Keratinocyte (primary cell): ENCODE measurements around the gene SLC6A9. TPM values are rescaled to one million over a fixed set of nuclear protein-coding genes. Genes with fewer than 3 reads are reported as not detected.

Source experiments
- DNase-seq: peaks from one replicate; pipeline ENCODE4 v3.0.0-alpha.2; 2011; ENCODE audit warnings: low read depth, missing footprints, low spot score
- FAIRE-seq: peaks from 2 replicates; lab custom pipeline; 2011; peaks lifted over from hg19 to GRCh38; lab: Jason Lieb, UNC
- H2AFZ ChIP-seq: 2 replicates; pipeline ENCODE4 v1.6.0; 2012; ENCODE audit warnings: low read length, control low read depth, inconsistent platforms; ENCODE audit not compliant: control insufficient read depth
- H3K27ac ChIP-seq: 2 replicates; pipeline ENCODE4 v1.5.1; 2011; ENCODE audit warnings: low read length; ENCODE audit not compliant: control insufficient read depth, insufficient read depth
- H3K27me3 ChIP-seq: 3 replicates; pipeline ENCODE4 v1.6.0; 2011; ENCODE audit warnings: low read length; ENCODE audit not compliant: control insufficient read depth, insufficient read depth; ENCODE audit errors: extremely low read depth
- H3K36me3 ChIP-seq, 2 experiments: 2 replicates in 1 of 2; 3 replicates in 1 of 2; pipeline ENCODE4 v1.5.1; 2011; ENCODE audit warnings: low read length in 2 of 2, mild to moderate bottlenecking in 1 of 2; ENCODE audit not compliant: control insufficient read depth in 2 of 2, insufficient read depth in 2 of 2; ENCODE audit errors: extremely low read depth in 1 of 2
- H3K4me1 ChIP-seq: 3 replicates; pipeline ENCODE4 v1.5.1; 2011; ENCODE audit warnings: low read length; ENCODE audit not compliant: control insufficient read depth, insufficient read depth; ENCODE audit errors: extremely low read depth
- H3K4me2 ChIP-seq: 3 replicates; pipeline ENCODE4 v1.6.0; 2011; ENCODE audit warnings: low read depth, low read length; ENCODE audit not compliant: control insufficient read depth, insufficient read depth; ENCODE audit errors: extremely low read depth
- H3K4me3 ChIP-seq, 3 experiments: fragments of 200-600 bp in 1 of 3; sonication (generic) in 1 of 3; 2 replicates in 2 of 3; 3 replicates in 1 of 3; pipeline ENCODE4 v1.5.1; 2011 to 2016; ENCODE audit warnings: low read length in 3 of 3, mild to moderate bottlenecking in 3 of 3, control low read depth in 2 of 3, inconsistent platforms in 1 of 3, low read depth in 1 of 3, mixed read lengths in 1 of 3, mixed run types in 1 of 3, moderate library complexity in 1 of 3; ENCODE audit not compliant: control insufficient read depth in 2 of 3, insufficient read depth in 2 of 3; ENCODE audit errors: extremely low read depth in 1 of 3
- H3K79me2 ChIP-seq: 2 replicates; pipeline ENCODE4 v1.6.0; 2012; ENCODE audit warnings: low read length; ENCODE audit not compliant: control insufficient read depth, insufficient read depth
- H3K9ac ChIP-seq: 3 replicates; pipeline ENCODE4 v1.6.0; 2011; ENCODE audit warnings: low read length; ENCODE audit not compliant: control insufficient read depth, insufficient read depth; ENCODE audit errors: extremely low read depth
- H3K9me1 ChIP-seq: 3 replicates; pipeline ENCODE4 v1.6.0; 2011; ENCODE audit warnings: low read length; ENCODE audit not compliant: control insufficient read depth, insufficient read depth; ENCODE audit errors: extremely low read depth
- H3K9me3 ChIP-seq: 2 replicates; pipeline ENCODE4 v1.5.1; 2012; ENCODE audit warnings: low read depth, low read length; ENCODE audit not compliant: control insufficient read depth
- H4K20me1 ChIP-seq: 3 replicates; pipeline ENCODE4 v1.6.0; 2011; ENCODE audit warnings: low read length; ENCODE audit not compliant: control insufficient read depth, insufficient read depth; ENCODE audit errors: extremely low read depth
- EZH2 ChIP-seq: IDR thresholded peaks from one replicate; pipeline ENCODE4 v1.6.1; 2012; ENCODE audit warnings: inconsistent platforms, mild to moderate bottlenecking, low read length, moderate library complexity
- dilution Hi-C: fragments of 300-500 bp; cut with MboI; formaldehyde crosslinking; loops from one replicate; pipeline ENCODE4 v1.7.0; 2020; ENCODE audit warnings: low sequenced_read_pairs; ENCODE audit not compliant: extremely low pct_ligation_motif_present
- polyA plus RNA-seq, 5 experiments: library from polyadenylated mRNA; depleted of rRNA in 3 of 5; stranded (reverse) in 3 of 5; stranded (forward) in 1 of 5; unstranded in 1 of 5; fragments of >200 nt; gene quantifications; 1 replicate in 1 of 5; 2 replicates in 3 of 5; 3 replicates in 1 of 5; pipeline versions ENCODE4 v1.2.1 to v1.2.3, GENCODE V29; 2011 to 2012; ENCODE audit warnings: missing spikeins in 2 of 5, low read depth in 1 of 5, low replicate concordance in 1 of 5
- TF ChIP-seq, protein P1 (sequence below), 3 experiments: IDR thresholded peaks in 1 of 3; conservative IDR thresholded peaks in 1 of 3; optimal IDR thresholded peaks in 1 of 3; 2 replicates in 2 of 3; 3 replicates in 1 of 3; pipeline versions ENCODE3 to v1.5.1; 2011; ENCODE audit warnings: low read length in 3 of 3, mild to moderate bottlenecking in 3 of 3, moderate library complexity in 2 of 3, control low read depth in 1 of 3, inconsistent platforms in 1 of 3; ENCODE audit not compliant: insufficient read depth in 2 of 3; ENCODE audit errors: extremely low read depth in 1 of 3

Gene SLC6A9
- polyA plus RNA-seq, 1 donor (not counting 4 experiments of a cell fraction or from before 2014, with no cell fraction given) = 5.3 TPM

DNA sequence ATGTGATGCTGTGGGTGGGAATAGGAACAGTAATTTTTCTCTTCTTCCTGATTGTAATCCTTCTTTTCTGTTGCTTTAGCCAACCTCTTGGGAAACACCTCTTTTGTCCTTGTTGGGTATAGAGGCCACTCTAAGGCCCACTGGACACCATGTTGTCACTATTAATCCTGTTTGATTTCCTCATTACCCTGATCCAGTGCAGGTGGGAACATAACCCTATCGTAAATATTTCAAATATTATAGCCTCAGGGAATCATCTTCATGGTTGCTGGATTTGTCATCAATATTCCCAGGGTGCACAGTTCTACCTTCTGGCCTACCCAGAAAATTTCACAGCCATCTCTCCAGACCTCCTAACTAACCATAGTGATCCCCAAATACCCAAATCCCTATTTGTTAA lies 27.9 kb upstream of the SLC6A9 start:
- DNase-seq = no peak
- Histone ChIP-seq H3K4me1 (peaks cover 14% of the 10 kb centered on the region), H3K27ac (no peak overlapping the region)

DNA sequence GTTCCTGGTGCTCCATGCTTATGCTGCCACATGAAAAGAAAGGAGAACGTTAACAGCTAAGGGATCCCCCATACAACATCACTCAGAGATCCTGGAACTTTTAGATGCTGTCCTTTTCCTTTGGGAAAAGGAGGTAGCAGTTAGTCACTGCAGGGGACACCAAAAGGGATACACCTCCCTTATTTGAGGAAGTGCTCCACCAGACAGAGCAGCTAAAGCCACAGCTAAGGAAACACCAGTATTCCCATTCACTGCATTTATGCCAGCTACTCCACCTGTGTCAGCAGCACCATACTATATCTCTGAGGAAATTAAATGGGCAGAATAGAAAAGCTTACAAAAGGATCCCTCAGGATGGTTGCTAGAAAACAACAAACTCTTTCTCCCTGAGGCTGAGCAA lies 26.0 kb upstream of the SLC6A9 start:
- Histone ChIP-seq H3K4me2 (no peak overlapping the region), H3K27ac (no peak overlapping the region), H4K20me1 (no peaks in the 10 kb centered on the region), H3K9ac (no peak overlapping the region), H3K4me1 (peaks cover 14% of the 10 kb centered on the region), H3K36me3 (no peaks in the 10 kb centered on the region), H3K9me1 (no peaks in the 10 kb centered on the region), H3K79me2 (no peaks in the 10 kb centered on the region), H3K4me3 (no peak overlapping the region), H3K9me3 (no peaks in the 10 kb centered on the region), H3K27me3 (no peaks in the 10 kb centered on the region), H2AFZ (no peak overlapping the region)
- DNase-seq (no peak), FAIRE-seq (no peak)
- TF ChIP-seq, protein P1, sequence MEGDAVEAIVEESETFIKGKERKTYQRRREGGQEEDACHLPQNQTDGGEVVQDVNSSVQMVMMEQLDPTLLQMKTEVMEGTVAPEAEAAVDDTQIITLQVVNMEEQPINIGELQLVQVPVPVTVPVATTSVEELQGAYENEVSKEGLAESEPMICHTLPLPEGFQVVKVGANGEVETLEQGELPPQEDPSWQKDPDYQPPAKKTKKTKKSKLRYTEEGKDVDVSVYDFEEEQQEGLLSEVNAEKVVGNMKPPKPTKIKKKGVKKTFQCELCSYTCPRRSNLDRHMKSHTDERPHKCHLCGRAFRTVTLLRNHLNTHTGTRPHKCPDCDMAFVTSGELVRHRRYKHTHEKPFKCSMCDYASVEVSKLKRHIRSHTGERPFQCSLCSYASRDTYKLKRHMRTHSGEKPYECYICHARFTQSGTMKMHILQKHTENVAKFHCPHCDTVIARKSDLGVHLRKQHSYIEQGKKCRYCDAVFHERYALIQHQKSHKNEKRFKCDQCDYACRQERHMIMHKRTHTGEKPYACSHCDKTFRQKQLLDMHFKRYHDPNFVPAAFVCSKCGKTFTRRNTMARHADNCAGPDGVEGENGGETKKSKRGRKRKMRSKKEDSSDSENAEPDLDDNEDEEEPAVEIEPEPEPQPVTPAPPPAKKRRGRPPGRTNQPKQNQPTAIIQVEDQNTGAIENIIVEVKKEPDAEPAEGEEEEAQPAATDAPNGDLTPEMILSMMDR (optimal IDR thresholded peaks at IDR 0.05 in 1 of 3, IDR thresholded peaks at IDR 0.05 in 1 of 3, conservative IDR thresholded peaks at IDR 0.05 in 1 of 3; ENCODE audit: extremely low read depth in 1 of 3, insufficient read depth in 2 of 3, low read length in 3 of 3) = no peak
- TF ChIP-seq EZH2 = no peak
- dilution Hi-C loops = no loop called here

More for the DNA sequence above, 27.9 kb upstream of the SLC6A9 start:
- H3K9me1 ChIP-seq = no peaks in the 10 kb centered on the region
- no peak overlapping the region for H2AFZ ChIP-seq
- no peaks in the 10 kb centered on the region for H3K79me2 ChIP-seq
- dilution Hi-C loops = no loop called here
- no peak overlapping the region for H3K4me3 ChIP-seq
- peak; percentile 41 for FAIRE-seq
- no peaks in the 10 kb centered on the region for H4K20me1 ChIP-seq
- TF ChIP-seq EZH2 = no peak
- TF ChIP-seq, protein P1 (optimal IDR thresholded peaks at IDR 0.05 in 1 of 3, IDR thresholded peaks at IDR 0.05 in 1 of 3, conservative IDR thresholded peaks at IDR 0.05 in 1 of 3; ENCODE audit: extremely low read depth in 1 of 3, insufficient read depth in 2 of 3, low read length in 3 of 3) = no peak
- no peak overlapping the region for H3K9ac ChIP-seq
- no peaks in the 10 kb centered on the region for H3K36me3 ChIP-seq
- H3K4me2 ChIP-seq = peak overlapping the region; percentile 48
- no peaks in the 10 kb centered on the region for H3K9me3 ChIP-seq
- no peaks in the 10 kb centered on the region for H3K27me3 ChIP-seq
